Immature natural killer cell (primary cell): Measurements from ENCODE around the gene ADPRS. TPM values are rescaled to one million over a fixed set of nuclear protein-coding genes. Genes with fewer than 3 reads are reported as not detected.

Experiments
- DNase-seq, 3 donors: peaks; one replicate each; pipeline ENCODE4 v3.0.0; 2022; ENCODE audit warnings: mixed read lengths in 1 of 3
- H3K27ac Mint-ChIP-seq, 6 donors: one replicate each; pipeline ENCODE4 v1.8.0; 2020; ENCODE audit warnings: mixed read lengths in 6 of 6, mild to moderate bottlenecking in 5 of 6, inconsistent platforms in 4 of 6, moderate library complexity in 3 of 6
- H3K27me3 Mint-ChIP-seq, 3 donors: one replicate each; pipeline ENCODE4 v1.8.0; 2020 to 2021; ENCODE audit warnings: low read depth in 3 of 3, mild to moderate bottlenecking in 3 of 3, mixed read lengths in 3 of 3, moderate library complexity in 3 of 3, inconsistent platforms in 1 of 3
- H3K36me3 Mint-ChIP-seq, 3 donors: one replicate each; pipeline ENCODE4 v1.8.0; 2020; ENCODE audit warnings: mixed read lengths in 3 of 3, inconsistent platforms in 2 of 3, mild to moderate bottlenecking in 2 of 3
- H3K4me1 Mint-ChIP-seq, 2 donors: one replicate each; pipeline ENCODE4 v1.8.0; 2020; ENCODE audit warnings: inconsistent platforms in 2 of 2, mild to moderate bottlenecking in 2 of 2, mixed read lengths in 2 of 2, moderate library complexity in 1 of 2
- H3K4me3 Mint-ChIP-seq, 5 donors: one replicate each; pipeline ENCODE4 v1.8.0; 2020; ENCODE audit warnings: mild to moderate bottlenecking in 5 of 5, mixed read lengths in 5 of 5, inconsistent platforms in 3 of 5, moderate library complexity in 3 of 5
- H3K9me3 Mint-ChIP-seq, 6 donors: one replicate each; pipeline ENCODE4 v1.8.0; 2020; ENCODE audit warnings: mild to moderate bottlenecking in 6 of 6, mixed read lengths in 6 of 6, inconsistent platforms in 4 of 6, moderate library complexity in 3 of 6
- polyA plus RNA-seq, 3 donors: library from polyadenylated mRNA; unstranded; fragments of 300-500 nt; fragmentation: Illumina TruSeq; gene quantifications; one replicate each; pipeline ENCODE4 v1.2.3, GENCODE V29; 2021

The ADPRS gene
- polyA plus RNA-seq, 3 donors from 2014 or later, result 15.7 to 28.4 (median 26.5) TPM

DNA sequence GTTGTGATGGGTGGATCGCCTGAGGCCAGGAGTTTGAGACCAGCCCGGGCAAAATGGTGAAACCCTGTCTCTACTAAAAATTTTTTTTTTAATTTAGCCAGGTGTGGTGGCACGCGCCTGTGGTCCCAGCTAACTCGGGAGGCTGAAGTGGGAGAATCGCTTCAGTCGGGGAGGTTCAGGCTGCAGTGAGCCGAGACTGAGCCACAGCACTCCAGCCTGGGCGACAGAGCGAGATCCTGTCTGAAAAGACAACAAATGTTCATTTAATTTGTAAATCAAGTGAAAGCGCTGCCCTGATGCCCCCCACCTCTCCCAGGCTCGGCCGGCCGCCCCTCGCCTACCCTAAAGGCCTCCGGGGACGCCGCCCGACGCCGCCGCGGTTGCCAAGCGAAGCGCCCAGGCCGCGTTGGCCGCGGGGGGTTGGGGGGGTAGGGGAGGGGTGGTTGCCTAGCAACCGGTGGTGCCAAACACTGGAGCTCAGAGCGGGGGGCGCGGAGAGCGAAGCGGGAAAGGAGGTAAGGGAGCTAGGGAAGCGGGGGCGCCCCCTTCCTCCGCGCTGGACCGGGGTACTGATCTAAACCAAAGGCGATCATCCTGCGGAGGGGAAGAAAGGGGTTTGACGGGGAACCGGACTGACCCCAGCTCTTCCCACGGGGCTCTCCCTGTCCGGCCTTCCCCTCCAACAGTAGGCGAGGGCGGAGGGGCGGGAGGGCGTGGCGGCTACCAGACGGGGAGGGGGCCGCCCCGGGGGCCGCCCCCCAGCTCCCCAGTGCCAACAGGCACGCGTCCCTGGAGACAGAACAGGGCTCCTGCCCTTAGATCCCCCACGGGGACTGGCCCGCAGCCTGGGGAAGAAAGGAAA, 4.8 kb upstream of the ADPRS start, which contains the start of gene TEKT2:
TSS of gene TEKT2 (plus strand) at position 460 of the 862 bp plus-strand sequence. CDS start 828 bp downstream, outside the sequence.
- no peaks in the 10 kb centered on the region for H3K9me3 Mint-ChIP-seq
- H3K27me3 Mint-ChIP-seq, result peaks cover 8 to 31% (median 12%) of the 10 kb centered on the region in 3 donors
- H3K4me1 Mint-ChIP-seq, result peaks cover 0 to 6% of the 10 kb centered on the region in 2 donors
- H3K27ac Mint-ChIP-seq, result no peak within 1 kb of the TSS
- DNase-seq, result peak in 1 of 3 donors; percentile 14
- no peaks in the 10 kb centered on the region for H3K36me3 Mint-ChIP-seq
- H3K4me3 Mint-ChIP-seq, result no peak within 1 kb of the TSS

- H3K27me3 Mint-ChIP-seq, result peaks cover 12 to 34% (median 15%) of the 10 kb centered on the region in 3 donors
- H3K27ac Mint-ChIP-seq, result no peak overlapping the region
- peaks cover 5 to 11% of the 10 kb centered on the region in 2 donors for H3K4me1 Mint-ChIP-seq
- H3K9me3 Mint-ChIP-seq, result no peaks in the 10 kb centered on the region
- DNase-seq, result no peak
- H3K36me3 Mint-ChIP-seq, result no peaks in the 10 kb centered on the region
- no peak overlapping the region for H3K4me3 Mint-ChIP-seq
Observed at GRCh38 chr1:36084497-36085115, 4.1 kb upstream of the ADPRS start.

DNA sequence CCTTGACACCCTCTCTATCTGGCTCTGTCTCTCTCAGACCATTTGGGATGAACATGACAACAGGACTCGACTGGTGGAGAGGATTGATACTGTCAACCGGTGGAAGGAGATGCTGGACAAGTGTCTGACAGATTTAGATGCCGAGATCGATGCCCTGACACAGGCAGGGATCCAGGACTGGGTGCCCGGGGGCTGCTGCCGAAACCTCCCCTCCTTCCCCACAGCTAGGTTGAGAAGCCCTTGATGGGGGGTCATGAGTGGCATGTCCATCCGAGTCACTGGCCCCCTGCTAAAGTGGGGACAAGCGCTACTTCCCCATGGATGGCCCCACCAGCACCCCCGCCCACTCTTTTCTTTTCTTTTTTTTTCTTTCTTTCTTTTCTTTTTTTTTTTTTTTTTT, 3.6 kb upstream of the ADPRS start:
- Mint-ChIP-seq H3K36me3 (no peaks in the 10 kb centered on the region), H3K4me3 (no peak overlapping the region), H3K27ac (no peak overlapping the region), H3K9me3 (no peaks in the 10 kb centered on the region), H3K4me1 (peaks cover 11 to 16% of the 10 kb centered on the region in 2 donors), H3K27me3 (peaks cover 12 to 34% (median 15%) of the 10 kb centered on the region in 3 donors)
- DNase-seq, result no peak

- Mint-ChIP-seq H3K9me3 (no peaks in the 10 kb centered on the region), H3K4me1 (peaks cover 12 to 17% of the 10 kb centered on the region in 2 donors), H3K27ac (no peak overlapping the region), H3K27me3 (peaks cover 12 to 27% (median 15%) of the 10 kb centered on the region in 3 donors), H3K36me3 (no peaks in the 10 kb centered on the region), H3K4me3 (peak overlapping the region in 2 of 5 donors; percentile 12 to 32)
- DNase-seq, result no peak
Observed at GRCh38 chr1:36085686-36086526, 2.8 kb upstream of the ADPRS start.

- DNase-seq, result no peak
- Mint-ChIP-seq H3K4me3 (peak overlapping the region in 4 of 5 donors; percentile 24 to 71 (median 69)), H3K27ac (no peak overlapping the region), H3K4me1 (peaks cover 12 to 17% of the 10 kb centered on the region in 2 donors), H3K9me3 (no peaks in the 10 kb centered on the region), H3K36me3 (no peaks in the 10 kb centered on the region), H3K27me3 (peaks cover 12 to 23% (median 15%) of the 10 kb centered on the region in 3 donors)
Observed at GRCh38 chr1:36086529-36087232, 2.0 kb upstream of the ADPRS start.

DNA sequence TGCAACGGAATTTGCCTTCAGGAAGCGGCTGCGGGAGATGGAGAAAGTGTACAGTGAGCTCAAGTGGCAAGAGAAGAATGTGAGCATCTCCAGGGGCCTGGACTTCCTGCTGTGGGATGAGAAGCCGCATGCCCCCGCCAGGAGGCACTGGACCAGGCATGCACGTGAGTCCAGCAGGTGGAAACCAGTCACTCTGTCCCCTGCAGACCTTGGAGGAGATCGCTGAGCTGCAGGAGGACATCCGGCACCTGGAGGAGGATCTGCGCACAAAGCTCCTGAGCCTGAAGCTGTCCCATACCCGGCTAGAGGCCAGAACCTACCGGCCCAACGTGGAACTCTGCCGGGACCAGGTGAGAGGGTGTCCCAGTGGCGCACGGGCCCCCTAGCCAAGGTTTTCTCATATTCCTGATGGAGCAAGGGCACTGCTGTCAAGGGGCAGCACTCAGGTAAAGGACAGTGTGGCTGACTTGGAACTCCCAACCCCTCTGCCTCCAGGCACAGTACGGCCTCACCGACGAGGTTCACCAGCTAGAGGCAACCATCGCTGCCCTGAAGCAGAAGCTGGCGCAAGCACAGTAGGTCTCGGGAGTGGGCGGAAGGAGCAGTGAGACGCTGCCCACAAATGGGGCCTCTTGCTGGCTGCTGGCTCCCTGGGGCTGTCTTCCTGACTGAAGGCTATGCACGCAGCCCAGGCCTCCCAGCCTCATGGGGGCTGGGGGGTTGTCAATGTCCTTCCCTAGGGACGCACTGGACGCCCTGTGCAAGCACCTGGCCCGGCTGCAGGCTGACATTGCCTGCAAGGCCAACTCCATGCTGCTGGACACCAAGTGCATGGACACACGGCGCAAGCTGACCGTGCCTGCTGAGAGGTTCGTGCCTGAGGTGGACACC, 1.2 kb upstream of the ADPRS start:
- Mint-ChIP-seq H3K27me3 (peaks cover 12 to 18% (median 14%) of the 10 kb centered on the region in 3 donors), H3K9me3 (no peaks in the 10 kb centered on the region), H3K36me3 (no peaks in the 10 kb centered on the region), H3K4me1 (peaks cover 12 to 18% of the 10 kb centered on the region in 2 donors), H3K4me3 (peak overlapping the region; percentile 29 to 95 (median 90)), H3K27ac (no peak overlapping the region)
- DNase-seq, result no peak

DNA sequence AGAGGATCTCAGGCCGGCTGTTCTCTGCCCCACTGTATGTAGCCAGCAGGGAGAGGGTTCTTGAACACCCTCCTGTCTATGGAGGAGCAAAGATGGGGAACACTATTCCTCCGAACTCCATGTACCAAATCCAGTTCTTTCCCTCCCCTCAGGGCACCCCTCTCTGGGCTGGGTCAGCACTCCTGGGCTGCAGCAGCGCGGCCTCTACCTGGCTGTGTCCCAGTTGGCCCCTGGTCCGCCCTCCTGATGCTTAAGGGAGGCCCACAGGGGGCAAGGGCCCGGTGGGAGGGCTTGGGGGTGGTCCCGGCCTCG, 471 bp upstream of the ADPRS start:
- Mint-ChIP-seq H3K4me3 (peak overlapping the region; percentile 29 to 99 (median 93)), H3K27ac (peak overlapping the region in 4 of 6 donors; percentile 30 to 94 (median 60)), H3K36me3 (no peaks in the 10 kb centered on the region), H3K9me3 (no peaks in the 10 kb centered on the region), H3K27me3 (peaks cover 12 to 18% (median 14%) of the 10 kb centered on the region in 3 donors), H3K4me1 (peaks cover 12 to 18% of the 10 kb centered on the region in 2 donors)
- no peak for DNase-seq

DNA sequence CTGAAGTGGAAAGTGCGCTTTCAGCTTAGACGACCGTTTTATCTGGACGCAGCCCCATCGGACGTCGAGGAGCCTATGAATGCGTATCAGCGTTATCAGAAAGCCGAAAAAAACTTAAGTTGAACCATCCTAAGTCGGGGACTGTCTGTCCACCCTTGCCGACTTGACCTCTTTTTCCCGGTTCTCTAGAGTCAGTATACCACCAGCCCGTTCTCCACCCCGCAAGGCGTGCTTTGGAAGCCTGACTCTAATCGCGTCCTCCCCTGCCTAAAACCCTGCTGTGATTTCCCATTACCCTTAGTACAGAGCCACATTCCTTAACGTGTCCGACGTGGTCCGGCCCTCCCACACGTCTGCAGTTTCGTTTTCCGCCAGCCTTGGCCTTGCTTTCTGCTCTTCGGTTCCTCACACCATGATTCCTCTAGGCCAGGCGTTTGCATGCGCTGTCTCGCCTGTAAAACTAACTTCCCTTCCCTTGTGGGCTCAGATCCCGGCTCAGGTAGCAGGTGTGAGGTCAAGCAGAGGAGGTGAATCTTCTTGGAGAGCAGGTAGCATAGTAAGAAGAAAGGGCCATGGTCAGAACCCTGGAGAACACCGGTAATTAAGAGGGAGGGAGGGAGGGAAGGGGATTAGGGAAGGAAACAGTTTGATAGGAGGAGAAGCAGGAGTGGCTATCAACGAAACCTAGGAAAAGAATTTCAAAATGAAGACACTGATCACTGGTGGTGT, 865 bp downstream of the ADPRS start:
- peaks cover 12 to 16% (median 14%) of the 10 kb centered on the region in 3 donors for H3K27me3 Mint-ChIP-seq
- no peaks in the 10 kb centered on the region for H3K36me3 Mint-ChIP-seq
- peaks cover 12 to 18% of the 10 kb centered on the region in 2 donors for H3K4me1 Mint-ChIP-seq
- no peaks in the 10 kb centered on the region for H3K9me3 Mint-ChIP-seq
- peak overlapping the region; percentile 88 to 99 (median 93) for H3K4me3 Mint-ChIP-seq
- H3K27ac Mint-ChIP-seq, result peak overlapping the region; percentile 79 to 96 (median 94)
- DNase-seq, result peak in 2 of 3 donors; percentile 12 to 16

DNA sequence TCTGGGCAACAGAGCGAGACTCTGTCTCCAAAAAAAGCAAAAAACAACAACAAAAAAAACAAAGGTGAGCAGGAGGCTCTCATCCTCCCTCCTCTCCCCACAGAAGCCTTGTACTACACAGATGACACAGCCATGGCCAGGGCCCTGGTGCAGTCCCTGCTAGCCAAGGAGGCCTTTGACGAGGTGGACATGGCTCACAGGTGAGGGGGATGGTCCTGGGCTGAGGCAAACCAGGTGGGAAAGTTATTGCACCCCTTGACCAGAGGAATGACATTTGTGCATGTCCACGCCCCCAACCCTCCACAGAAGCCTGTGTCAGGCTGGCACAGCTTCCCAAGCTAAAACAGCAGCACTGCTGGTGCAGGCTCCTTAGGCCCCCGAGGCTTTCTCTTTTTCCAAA, 2.4 kb downstream of the ADPRS start:
- no peaks in the 10 kb centered on the region for H3K9me3 Mint-ChIP-seq
- H3K4me1 Mint-ChIP-seq, result peaks cover 12 to 18% of the 10 kb centered on the region in 2 donors
- no peaks in the 10 kb centered on the region for H3K36me3 Mint-ChIP-seq
- no peak overlapping the region for H3K4me3 Mint-ChIP-seq
- H3K27ac Mint-ChIP-seq, result no peak overlapping the region
- DNase-seq, result no peak
- peaks cover 2 to 14% (median 12%) of the 10 kb centered on the region in 3 donors for H3K27me3 Mint-ChIP-seq

DNA sequence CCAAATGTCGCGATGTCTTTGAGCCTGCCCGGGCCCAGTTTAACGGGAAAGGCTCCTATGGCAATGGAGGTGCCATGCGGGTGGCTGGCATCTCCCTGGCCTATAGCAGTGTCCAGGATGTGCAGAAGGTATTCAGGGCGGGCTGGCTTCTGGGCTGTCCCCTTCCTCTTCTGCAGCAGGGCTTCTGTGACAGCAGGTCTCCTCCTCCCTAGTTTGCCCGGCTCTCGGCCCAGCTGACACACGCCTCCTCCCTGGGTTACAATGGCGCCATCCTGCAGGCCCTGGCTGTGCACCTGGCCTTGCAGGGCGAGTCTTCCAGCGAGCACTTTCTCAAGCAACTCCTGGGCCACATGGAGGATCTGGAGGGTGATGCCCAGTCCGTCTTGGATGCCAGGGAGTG, 3.0 kb downstream of the ADPRS start:
- no peak overlapping the region for H3K27ac Mint-ChIP-seq
- H3K27me3 Mint-ChIP-seq, result peaks cover 2 to 14% (median 10%) of the 10 kb centered on the region in 3 donors
- H3K4me3 Mint-ChIP-seq, result no peak overlapping the region
- no peaks in the 10 kb centered on the region for H3K36me3 Mint-ChIP-seq
- peaks cover 12 to 16% of the 10 kb centered on the region in 2 donors for H3K4me1 Mint-ChIP-seq
- no peak for DNase-seq
- H3K9me3 Mint-ChIP-seq, result no peaks in the 10 kb centered on the region

DNA sequence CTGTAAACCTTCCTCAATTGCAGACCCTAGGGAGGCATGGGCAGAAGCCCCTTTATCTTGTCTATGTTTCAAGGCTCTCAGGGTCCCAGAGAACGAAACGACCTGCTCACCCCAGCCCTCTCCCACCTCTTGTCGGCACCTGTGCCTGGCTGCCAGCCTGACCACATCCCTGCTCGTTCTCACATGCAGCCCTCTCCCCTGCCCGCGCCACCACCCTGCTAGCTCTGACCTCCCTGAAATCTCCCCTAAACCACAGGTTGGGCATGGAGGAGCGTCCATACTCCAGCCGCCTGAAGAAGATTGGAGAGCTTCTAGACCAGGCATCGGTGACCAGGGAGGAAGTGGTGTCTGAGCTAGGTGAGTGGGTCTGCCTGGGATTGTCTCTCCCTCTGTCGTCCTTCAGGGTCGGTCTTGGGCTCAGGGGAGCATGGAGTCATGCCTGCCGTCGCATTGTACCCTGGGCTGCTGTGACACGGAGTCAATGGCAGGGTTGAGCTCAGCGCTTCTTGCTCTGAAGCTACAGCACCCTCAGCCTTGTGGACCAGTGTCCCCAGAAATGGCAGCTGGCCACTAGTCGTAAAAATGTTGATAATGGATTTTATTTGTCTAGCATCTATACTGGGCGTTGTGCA, 3.6 kb downstream of the ADPRS start:
- no peak for DNase-seq
- Mint-ChIP-seq H3K4me1 (peaks cover 12 to 14% of the 10 kb centered on the region in 2 donors), H3K4me3 (no peak overlapping the region), H3K36me3 (no peaks in the 10 kb centered on the region), H3K27me3 (peaks cover 2 to 13% (median 10%) of the 10 kb centered on the region in 3 donors), H3K9me3 (no peaks in the 10 kb centered on the region), H3K27ac (peak overlapping the region in 2 of 6 donors; percentile 40 to 45)
